ENCODE data around the gene PIK3R1. TPM values are rescaled to one million over a fixed set of nuclear protein-coding genes. Genes with fewer than 3 reads are reported as not detected.

The PIK3R1 gene
- total RNA-seq, 4 donors from 2014 or later, result 15.9 to 114 (median 40.8) TPM

DNA sequence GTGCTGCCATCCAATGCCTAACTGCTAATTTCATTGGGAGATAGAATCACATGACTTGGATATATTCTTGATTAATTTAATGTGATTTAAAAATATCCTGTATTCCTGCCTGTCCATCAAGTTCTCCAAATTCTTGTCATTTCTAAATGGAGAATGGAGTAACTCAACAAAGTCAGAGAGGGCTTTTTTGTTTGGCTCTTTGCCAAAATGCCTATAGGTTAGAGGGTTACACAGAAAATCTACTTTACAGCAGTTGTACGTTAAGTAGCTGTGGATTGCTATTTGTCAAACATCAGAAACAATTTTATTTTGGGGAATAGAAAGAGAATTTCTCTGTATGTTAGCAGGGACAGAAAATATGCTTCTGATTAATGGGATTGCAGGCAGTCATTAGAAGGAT lies 5.9 kb downstream of the PIK3R1 start:
- 60 to 82% methylated on average over 1 of the region's 1 CpG for WGBS, 2 donors
- no peak for DNase-seq
- H3K4me1 ChIP-seq, result peaks cover 12 to 85% (median 33%) of the 10 kb centered on the region in 3 donors
- no peaks in the 10 kb centered on the region for H3K27me3 ChIP-seq
- H3K4me3 ChIP-seq, result peak overlapping the region in 1 of 4 donors; percentile 98
- TF ChIP-seq CTCF (IDR thresholded peaks at IDR 0.05) (no peak), POLR2A (IDR thresholded peaks at IDR 0.05) (no peak)
- no peaks in the 10 kb centered on the region for H3K9me3 ChIP-seq
- intact Hi-C loops (cut with DNase I), result no loop called here
- H3K27ac ChIP-seq, result no peak overlapping the region
- peaks cover 2 to 21% (median 2%) of the 10 kb centered on the region in 3 donors for H3K36me3 ChIP-seq

DNA sequence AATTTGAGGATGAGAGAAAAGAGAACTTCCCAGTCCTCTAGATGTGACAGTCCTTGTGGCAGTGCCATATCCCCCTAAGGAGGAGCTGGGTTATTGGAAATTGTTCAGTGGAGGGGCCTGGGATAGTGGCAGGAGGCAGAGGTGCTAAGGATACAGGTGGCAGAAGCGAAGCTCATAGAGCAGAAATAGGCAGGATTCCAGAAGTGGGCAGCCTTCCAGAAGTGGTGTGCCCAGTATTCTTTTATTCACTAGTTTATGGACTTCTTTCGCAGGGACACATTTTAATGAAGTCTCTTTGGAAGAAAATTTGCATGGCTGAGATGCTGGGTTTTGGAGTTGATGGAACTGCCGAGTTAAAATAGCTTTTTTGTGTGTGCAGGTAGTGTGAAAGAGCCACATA lies 6.8 kb downstream of the PIK3R1 start:
- Histone ChIP-seq H3K27ac (no peak overlapping the region), H3K4me3 (peak overlapping the region in 1 of 4 donors; percentile 5), H3K36me3 (peaks cover 7 to 30% (median 10%) of the 10 kb centered on the region in 3 donors), H3K27me3 (no peaks in the 10 kb centered on the region), H3K4me1 (peaks cover 12 to 86% (median 33%) of the 10 kb centered on the region in 3 donors), H3K9me3 (no peaks in the 10 kb centered on the region)
- intact Hi-C loops (cut with DNase I), result no loop called here
- TF ChIP-seq POLR2A (IDR thresholded peaks at IDR 0.05) (no peak), CTCF (IDR thresholded peaks at IDR 0.05) (no peak)
- WGBS, 2 donors, result 73 to 85% methylated on average over 3 of the region's 3 CpGs
- no peak for DNase-seq

DNA sequence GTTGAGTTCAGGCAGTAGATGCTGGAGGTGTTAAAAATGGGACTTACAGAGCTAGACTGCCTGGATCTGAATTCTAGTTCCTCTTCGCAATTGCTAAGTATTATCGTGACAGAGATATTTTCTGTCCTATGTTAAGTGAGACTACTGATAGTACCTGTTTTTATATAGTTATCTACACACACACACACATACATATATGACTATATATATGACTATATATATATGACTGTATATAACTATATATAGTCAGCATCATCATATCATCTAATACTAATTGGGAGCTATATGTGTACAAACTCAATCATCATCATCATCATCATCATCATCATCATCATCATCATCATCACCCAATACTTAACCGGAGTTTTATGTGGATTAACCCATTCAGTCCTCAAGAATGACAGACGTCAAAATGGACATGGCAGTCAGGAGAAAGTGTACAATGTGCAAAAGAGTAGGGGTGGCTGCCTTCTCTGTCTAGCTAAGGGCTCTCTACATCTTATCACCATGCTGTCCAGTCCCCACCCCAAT lies 7.3 kb downstream of the PIK3R1 start:
- H3K9me3 ChIP-seq, result no peaks in the 10 kb centered on the region
- DNase-seq, result no peak
- TF ChIP-seq CTCF (IDR thresholded peaks at IDR 0.05), result no peak
- no peak for TF ChIP-seq POLR2A (IDR thresholded peaks at IDR 0.05)
- WGBS, 2 donors, result 85% methylated on average over 4 of the region's 4 CpGs
- no peaks in the 10 kb centered on the region for H3K27me3 ChIP-seq
- intact Hi-C loops (cut with DNase I), result no loop called here
- H3K36me3 ChIP-seq, result peaks cover 7 to 35% (median 10%) of the 10 kb centered on the region in 3 donors
- peaks cover 12 to 84% (median 29%) of the 10 kb centered on the region in 3 donors for H3K4me1 ChIP-seq
- H3K27ac ChIP-seq, result no peak overlapping the region
- no peak overlapping the region for H3K4me3 ChIP-seq

GRCh38 chr5:68223904-68224303 lies 8.3 kb downstream of the PIK3R1 start:
- H3K4me3 ChIP-seq, result no peak overlapping the region
- intact Hi-C loops (cut with DNase I), result no loop called here

More at GRCh38 chr5:68223904-68224303, 8.3 kb downstream of the PIK3R1 start:
- H3K36me3 ChIP-seq, result peaks cover 7 to 46% (median 10%) of the 10 kb centered on the region in 3 donors
- no peak for DNase-seq
- no peak for TF ChIP-seq POLR2A (IDR thresholded peaks at IDR 0.05)
- no peak for TF ChIP-seq CTCF (IDR thresholded peaks at IDR 0.05)
- peaks cover 12 to 84% (median 29%) of the 10 kb centered on the region in 3 donors for H3K4me1 ChIP-seq
- H3K27me3 ChIP-seq, result no peaks in the 10 kb centered on the region
- no peaks in the 10 kb centered on the region for H3K9me3 ChIP-seq
- H3K27ac ChIP-seq, result peak overlapping the region in 3 of 4 donors; percentile 0 to 54 (median 18)

All from esophagus squamous epithelium (tissue), 5 donors.